CD14-positive monocyte (primary cell): ENCODE results near the gene CSTPP1. TPM values are rescaled to one million over a fixed set of nuclear protein-coding genes. Genes with fewer than 3 reads are reported as not detected.

ENCODE experiments used
- DNase-seq, 3 donors: peaks; one replicate each; pipeline ENCODE4 v3.0.0-alpha.2; 2011 to 2022
- H2AFZ ChIP-seq: 2 replicates; pipeline ENCODE4 v1.6.0; 2012; ENCODE audit warnings: mild to moderate bottlenecking, low read depth, low read length, inconsistent platforms; ENCODE audit not compliant: insufficient read depth, poor library complexity, severe bottlenecking
- H3K27ac ChIP-seq, 2 donors: 1 replicate in 1 of 2; 2 replicates in 1 of 2; pipeline ENCODE4 v1.5.1; 2012 to 2013; ENCODE audit warnings: low read length in 2 of 2, control low read depth in 1 of 2, inconsistent platforms in 1 of 2, low read depth in 1 of 2, mild to moderate bottlenecking in 1 of 2
- H3K27me3 ChIP-seq, 2 donors: one replicate each; pipeline versions ENCODE4 v1.6.0 to v1.6.1; 2011 to 2013; ENCODE audit warnings: low read length in 2 of 2; ENCODE audit not compliant: control insufficient read depth in 2 of 2, insufficient read depth in 2 of 2
- H3K36me3 ChIP-seq, 2 donors: replicated peaks in 1 of 2; 1 replicate in 1 of 2; 2 replicates in 1 of 2; pipeline versions ENCODE4 v1.5.1 to v1.6.1; 2012 to 2013; ENCODE audit warnings: low read length in 2 of 2, control low read depth in 1 of 2, inconsistent platforms in 1 of 2, mild to moderate bottlenecking in 1 of 2; ENCODE audit not compliant: insufficient read depth in 2 of 2, control insufficient read depth in 1 of 2
- H3K4me1 ChIP-seq, 2 donors: 1 replicate in 1 of 2; 2 replicates in 1 of 2; pipeline versions ENCODE4 v1.5.1 to v1.6.1; 2012 to 2013; ENCODE audit warnings: low read length in 2 of 2, control low read depth in 1 of 2, inconsistent platforms in 1 of 2, mild to moderate bottlenecking in 1 of 2, moderate library complexity in 1 of 2; ENCODE audit not compliant: insufficient read depth in 2 of 2, control insufficient read depth in 1 of 2
- H3K4me2 ChIP-seq: replicated peaks from 2 replicates; pipeline ENCODE3; 2012; ENCODE audit warnings: low read length, moderate library complexity, mild to moderate bottlenecking; ENCODE audit not compliant: poor library complexity, severe bottlenecking; ENCODE audit errors: extremely low read depth
- H3K4me3 ChIP-seq, 3 experiments: fragments of 200-600 bp in 1 of 3; sonication (generic) in 1 of 3; replicated peaks in 1 of 3; 1 replicate in 2 of 3; 2 replicates in 1 of 3; pipeline ENCODE4 v1.5.1; 2011 to 2013; ENCODE audit warnings: low read length in 3 of 3, mild to moderate bottlenecking in 3 of 3, control low read depth in 2 of 3, low read depth in 2 of 3, inconsistent platforms in 1 of 3, moderate library complexity in 1 of 3
- H3K79me2 ChIP-seq: 2 replicates; pipeline ENCODE4 v1.6.0; 2012; ENCODE audit warnings: mild to moderate bottlenecking, control low read depth, inconsistent platforms, low read length, moderate library complexity; ENCODE audit not compliant: insufficient read depth
- H3K9ac ChIP-seq: 2 replicates; pipeline ENCODE4 v1.6.0; 2017; ENCODE audit warnings: low read length, mild to moderate bottlenecking; ENCODE audit not compliant: insufficient read depth, poor library complexity, severe bottlenecking
- H3K9me3 ChIP-seq, 2 donors: replicated peaks in 1 of 2; 1 replicate in 1 of 2; 2 replicates in 1 of 2; pipeline versions ENCODE4 v1.5.1 to v1.6.1; 2012 to 2013; ENCODE audit warnings: low read length in 2 of 2, control low read depth in 1 of 2; ENCODE audit not compliant: control insufficient read depth in 1 of 2, insufficient read depth in 1 of 2
- H4K20me1 ChIP-seq: 2 replicates; pipeline ENCODE4 v1.6.0; 2012; ENCODE audit warnings: mild to moderate bottlenecking, low read length, control low read depth, moderate library complexity; ENCODE audit not compliant: insufficient read depth
- H3K27ac Mint-ChIP-seq, 7 donors: one replicate each; pipeline ENCODE4 v1.8.0; 2020; ENCODE audit warnings: mild to moderate bottlenecking in 7 of 7, mixed read lengths in 7 of 7, moderate library complexity in 6 of 7, inconsistent platforms in 2 of 7
- H3K27me3 Mint-ChIP-seq, 3 donors: one replicate each; pipeline ENCODE4 v1.8.0; 2021 to 2022; ENCODE audit warnings: low read depth in 3 of 3, mild to moderate bottlenecking in 3 of 3, mixed read lengths in 3 of 3, moderate library complexity in 3 of 3, inconsistent platforms in 1 of 3
- H3K36me3 Mint-ChIP-seq, 2 donors: one replicate each; pipeline ENCODE4 v1.8.0; 2020; ENCODE audit warnings: mixed read lengths in 2 of 2, inconsistent platforms in 1 of 2, mild to moderate bottlenecking in 1 of 2
- H3K4me1 Mint-ChIP-seq: one replicate; pipeline ENCODE4 v1.8.0; 2020; ENCODE audit warnings: mild to moderate bottlenecking, mixed read lengths
- H3K4me3 Mint-ChIP-seq, 2 donors: one replicate each; pipeline ENCODE4 v1.8.0; 2020; ENCODE audit warnings: mild to moderate bottlenecking in 2 of 2, mixed read lengths in 2 of 2, moderate library complexity in 1 of 2
- H3K9me3 Mint-ChIP-seq, 7 donors: one replicate each; pipeline ENCODE4 v1.8.0; 2020 to 2022; ENCODE audit warnings: mixed read lengths in 7 of 7, mild to moderate bottlenecking in 6 of 7, moderate library complexity in 6 of 7, inconsistent platforms in 2 of 7
- WGBS: methylation state at CpG from one replicate; pipeline ENCODE4 v1.1.5; 2013; ENCODE audit warnings: missing lambda C conversion rate; ENCODE audit not compliant: insufficient coverage; 5-methylcytosine and 5-hydroxymethylcytosine counted together
- intact Hi-C, 2 donors: fragments of 100-400 bp; cut with micrococcal nuclease; formaldehyde crosslinking; loops; one replicate each; pipeline versions ENCODE4 v1.15.0 to v1.15.1; 2023
- polyA plus RNA-seq, 3 donors: library from polyadenylated mRNA; depleted of rRNA in 1 of 3; unstranded in 2 of 3; stranded (reverse) in 1 of 3; fragments of 300-500 nt in 2 of 3; fragments of >200 nt in 1 of 3; fragmentation: Illumina TruSeq in 2 of 3; gene quantifications; 1 replicate in 2 of 3; 2 replicates in 1 of 3; pipeline ENCODE4 v1.2.3, GENCODE V29; 2012 to 2021
- TF ChIP-seq, protein P1 (sequence below): fragments of 200-600 bp; IDR thresholded peaks from one replicate; pipeline ENCODE4 v1.8.0; 2022; ENCODE audit warnings: antibody characterized with exemption, mild to moderate bottlenecking

Gene CSTPP1
- polyA plus RNA-seq, 3 donors, result 4.5 to 6.5 (median 5.9) TPM

DNA sequence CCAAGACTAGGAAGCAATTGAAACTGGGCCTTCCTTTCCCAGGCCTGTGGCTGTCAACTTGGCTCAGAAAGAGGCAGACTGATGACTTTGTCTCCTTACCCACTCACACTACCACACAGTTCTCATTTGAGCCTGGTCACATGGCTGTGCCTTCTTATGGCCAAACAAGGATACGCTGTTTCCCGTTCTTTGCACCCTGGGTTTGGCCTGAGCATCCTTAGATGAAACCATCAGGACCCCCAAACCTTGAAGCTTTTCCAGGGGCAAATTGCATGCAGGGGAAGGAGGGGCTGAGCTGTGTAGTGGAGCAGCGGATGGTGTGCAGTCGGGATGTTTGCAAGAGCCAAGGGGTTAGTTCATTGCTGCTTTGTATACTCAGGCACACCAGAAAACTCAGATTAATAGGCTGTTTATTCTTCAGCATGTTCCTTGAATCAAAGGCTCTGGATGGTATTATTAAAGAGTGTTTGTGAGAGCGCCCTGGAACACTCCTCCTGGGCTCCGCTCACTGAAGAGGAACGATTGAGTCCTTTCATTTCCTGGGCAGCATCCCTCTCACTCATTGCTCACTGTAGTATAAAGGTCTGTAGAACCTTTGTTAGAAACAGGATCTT is 170.3 kb downstream of the CSTPP1 start:
- Mint-ChIP-seq H3K27ac (no peak overlapping the region), H3K4me1 (peaks cover 3% of the 10 kb centered on the region), H3K36me3 (no peaks in the 10 kb centered on the region), H3K4me3 (no peak overlapping the region), H3K9me3 (peaks cover 0 to 5% (median 0%) of the 10 kb centered on the region in 7 donors), H3K27me3 (peaks cover 0 to 2% (median 1%) of the 10 kb centered on the region in 3 donors)
- intact Hi-C loops, result no loop called here
- Histone ChIP-seq H3K9me3 (no peaks in the 10 kb centered on the region), H3K9ac (no peak overlapping the region), H3K27ac (no peak overlapping the region), H3K4me1 (no peaks in the 10 kb centered on the region), H3K79me2 (no peaks in the 10 kb centered on the region), H4K20me1 (no peaks in the 10 kb centered on the region), H3K4me2 (no peak overlapping the region), H3K27me3 (no peaks in the 10 kb centered on the region), H3K36me3 (no peaks in the 10 kb centered on the region), H3K4me3 (no peak overlapping the region), H2AFZ (no peak overlapping the region)
- DNase-seq, result no peak
- TF ChIP-seq, protein P1, sequence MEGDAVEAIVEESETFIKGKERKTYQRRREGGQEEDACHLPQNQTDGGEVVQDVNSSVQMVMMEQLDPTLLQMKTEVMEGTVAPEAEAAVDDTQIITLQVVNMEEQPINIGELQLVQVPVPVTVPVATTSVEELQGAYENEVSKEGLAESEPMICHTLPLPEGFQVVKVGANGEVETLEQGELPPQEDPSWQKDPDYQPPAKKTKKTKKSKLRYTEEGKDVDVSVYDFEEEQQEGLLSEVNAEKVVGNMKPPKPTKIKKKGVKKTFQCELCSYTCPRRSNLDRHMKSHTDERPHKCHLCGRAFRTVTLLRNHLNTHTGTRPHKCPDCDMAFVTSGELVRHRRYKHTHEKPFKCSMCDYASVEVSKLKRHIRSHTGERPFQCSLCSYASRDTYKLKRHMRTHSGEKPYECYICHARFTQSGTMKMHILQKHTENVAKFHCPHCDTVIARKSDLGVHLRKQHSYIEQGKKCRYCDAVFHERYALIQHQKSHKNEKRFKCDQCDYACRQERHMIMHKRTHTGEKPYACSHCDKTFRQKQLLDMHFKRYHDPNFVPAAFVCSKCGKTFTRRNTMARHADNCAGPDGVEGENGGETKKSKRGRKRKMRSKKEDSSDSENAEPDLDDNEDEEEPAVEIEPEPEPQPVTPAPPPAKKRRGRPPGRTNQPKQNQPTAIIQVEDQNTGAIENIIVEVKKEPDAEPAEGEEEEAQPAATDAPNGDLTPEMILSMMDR, result no peak
- WGBS, result 96% methylated on average over 4 of the region's 7 CpGs

DNA sequence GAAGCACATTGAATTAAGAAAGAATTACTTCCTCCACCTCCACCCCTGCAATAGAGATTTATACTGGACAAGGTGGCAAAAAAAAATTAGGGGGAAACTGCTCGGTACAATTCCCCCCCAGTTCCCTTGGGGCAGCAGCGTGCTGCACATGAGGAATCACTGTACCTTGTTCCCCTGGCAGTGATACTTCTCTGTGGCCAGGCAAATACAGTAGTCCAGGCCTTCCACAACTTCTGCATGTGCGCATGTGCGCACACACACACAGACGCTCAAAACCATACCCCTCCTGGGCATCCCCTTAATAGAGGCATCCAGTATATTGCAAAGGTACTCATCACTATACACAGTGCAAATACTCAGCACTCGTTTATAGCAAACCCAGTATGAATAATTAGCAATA is 171.2 kb downstream of the CSTPP1 start:
- H3K4me2 ChIP-seq, result no peak overlapping the region
- no peak overlapping the region for H3K27ac ChIP-seq
- TF ChIP-seq, protein P1, result no peak
- DNase-seq, result no peak
- intact Hi-C loops, result no loop called here
- no peaks in the 10 kb centered on the region for H3K36me3 ChIP-seq
- H3K9me3 Mint-ChIP-seq, result peaks cover 0 to 5% (median 0%) of the 10 kb centered on the region in 7 donors
- H3K9ac ChIP-seq, result no peak overlapping the region
- no peaks in the 10 kb centered on the region for H3K36me3 Mint-ChIP-seq
- H3K79me2 ChIP-seq, result no peaks in the 10 kb centered on the region
- H3K27me3 ChIP-seq, result no peaks in the 10 kb centered on the region
- H3K9me3 ChIP-seq, result no peaks in the 10 kb centered on the region
- H3K4me1 Mint-ChIP-seq, result peaks cover 3% of the 10 kb centered on the region
- H2AFZ ChIP-seq, result no peak overlapping the region
- peaks cover 0 to 2% (median 1%) of the 10 kb centered on the region in 3 donors for H3K27me3 Mint-ChIP-seq
- no peak overlapping the region for H3K27ac Mint-ChIP-seq
- no peaks in the 10 kb centered on the region for H4K20me1 ChIP-seq
- no peak overlapping the region for H3K4me3 ChIP-seq
- WGBS, result 100% methylated on average over 3 of the region's 6 CpGs
- H3K4me3 Mint-ChIP-seq, result no peak overlapping the region
- H3K4me1 ChIP-seq, result no peaks in the 10 kb centered on the region
